GM18519 (cell line): ENCODE data around the gene SPHK2.
"Not testable (repeated sequence)": the region's sequence is repeated elsewhere in the genome, so short reads cannot be mapped to it uniquely, and the experiment has no call there.

ENCODE experiments used
- ATAC-seq: cut with Tn5 transposase; IDR thresholded peaks from one replicate; pipeline ENCODE4 v1.9.1; 2021; ENCODE audit warnings: mild to moderate bottlenecking, moderate library complexity; ENCODE audit not compliant: unreplicated experiment, low FRiP score

Gene SPHK2

GRCh38 chr19:48654299-48655059 is 35.2 kb downstream of the SPHK2 start:
- no peak for ATAC-seq

GRCh38 chr19:48656840-48657474 is 37.7 kb downstream of the SPHK2 start:
- ATAC-seq, result no peak

GRCh38 chr19:48657828-48658227 is 38.5 kb downstream of the SPHK2 start:
- not testable (repeated sequence) for ATAC-seq

GRCh38 chr19:48658483-48658882 is 39.2 kb downstream of the SPHK2 start:
- ATAC-seq, result no peak

GRCh38 chr19:48659768-48660167 is 40.5 kb downstream of the SPHK2 start:
- no peak for ATAC-seq

GRCh38 chr19:48660852-48661710 is 41.8 kb downstream of the SPHK2 start:
- ATAC-seq, result no peak

GRCh38 chr19:48661711-48662090 is 42.4 kb downstream of the SPHK2 start:
- ATAC-seq, result no peak

- ATAC-seq, result no peak
Measured at GRCh38 chr19:48663667-48664066, 44.4 kb downstream of the SPHK2 start.

- no peak for ATAC-seq
Measured at GRCh38 chr19:48664476-48664875, 45.2 kb downstream of the SPHK2 start.

GRCh38 chr19:48665786-48666185 is 46.5 kb downstream of the SPHK2 start:
- no peak for ATAC-seq

GRCh38 chr19:48668332-48668731 is 49.0 kb downstream of the SPHK2 start:
- ATAC-seq, result no peak

GRCh38 chr19:48668761-48669160 is 49.5 kb downstream of the SPHK2 start:
- no peak for ATAC-seq

- ATAC-seq, result no peak
Measured at GRCh38 chr19:48669903-48670668, 50.8 kb downstream of the SPHK2 start.

- no peak for ATAC-seq
Measured at GRCh38 chr19:48670699-48671445, 51.6 kb downstream of the SPHK2 start.

- no peak for ATAC-seq
Measured at GRCh38 chr19:48671446-48671995, 52.2 kb downstream of the SPHK2 start.

- ATAC-seq, result no peak
Measured at GRCh38 chr19:48672994-48673393, 53.7 kb downstream of the SPHK2 start, which contains the start of gene NTN5. TSS of gene NTN5 (minus strand) at chr19:48673017. CDS start at chr19:48670986, 2,031 bp downstream.

GRCh38 chr19:48673436-48674100 is 54.3 kb downstream of the SPHK2 start:
- no peak for ATAC-seq

- no peak for ATAC-seq
Measured at GRCh38 chr19:48674216-48674809, 55.0 kb downstream of the SPHK2 start.
